ENCODE results near the gene YWHAQ.

YWHAQ gene

DNA sequence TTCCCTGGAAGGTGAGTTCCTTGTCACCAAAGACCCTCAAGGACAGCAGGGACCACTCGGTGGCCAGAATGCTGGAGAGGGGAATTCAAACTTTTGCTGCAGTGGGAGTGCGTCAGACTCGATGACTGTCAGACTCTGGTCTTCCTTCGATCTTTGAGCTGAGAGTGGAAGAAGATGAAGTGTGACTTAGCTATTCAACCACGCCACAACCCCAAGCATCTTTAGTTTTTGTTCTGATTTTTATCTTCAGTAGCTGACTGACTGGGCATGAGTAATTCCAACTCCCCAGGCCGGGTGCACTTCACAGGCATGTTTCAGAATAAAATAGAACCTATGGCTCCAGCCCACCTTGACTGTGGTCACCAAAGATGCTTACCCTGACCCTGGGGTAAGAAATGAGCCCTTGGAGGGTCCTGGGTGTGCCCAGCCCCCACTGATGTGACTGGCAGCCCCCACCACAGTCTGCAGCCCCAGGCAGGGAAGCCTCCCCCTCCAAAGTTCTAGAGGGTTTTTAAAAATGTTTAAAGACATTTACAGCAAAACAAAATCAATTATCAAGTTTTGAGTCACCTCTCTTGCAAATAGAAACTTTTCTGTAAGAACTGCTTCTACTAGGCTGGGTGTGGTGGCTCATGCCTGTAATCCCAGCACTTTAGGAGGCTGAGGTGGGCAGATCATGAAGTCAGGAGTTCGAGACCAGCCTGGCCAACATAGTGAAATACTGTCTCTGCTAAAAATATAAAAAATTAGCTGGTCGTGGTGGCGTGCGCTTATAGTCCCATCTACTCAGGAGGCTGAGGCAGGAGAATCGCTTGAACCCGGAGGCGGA lies 24.9 kb upstream of the YWHAQ start:
- peak; percentile 39 for DNase-seq (ENCODE audit: low read depth)

DNA sequence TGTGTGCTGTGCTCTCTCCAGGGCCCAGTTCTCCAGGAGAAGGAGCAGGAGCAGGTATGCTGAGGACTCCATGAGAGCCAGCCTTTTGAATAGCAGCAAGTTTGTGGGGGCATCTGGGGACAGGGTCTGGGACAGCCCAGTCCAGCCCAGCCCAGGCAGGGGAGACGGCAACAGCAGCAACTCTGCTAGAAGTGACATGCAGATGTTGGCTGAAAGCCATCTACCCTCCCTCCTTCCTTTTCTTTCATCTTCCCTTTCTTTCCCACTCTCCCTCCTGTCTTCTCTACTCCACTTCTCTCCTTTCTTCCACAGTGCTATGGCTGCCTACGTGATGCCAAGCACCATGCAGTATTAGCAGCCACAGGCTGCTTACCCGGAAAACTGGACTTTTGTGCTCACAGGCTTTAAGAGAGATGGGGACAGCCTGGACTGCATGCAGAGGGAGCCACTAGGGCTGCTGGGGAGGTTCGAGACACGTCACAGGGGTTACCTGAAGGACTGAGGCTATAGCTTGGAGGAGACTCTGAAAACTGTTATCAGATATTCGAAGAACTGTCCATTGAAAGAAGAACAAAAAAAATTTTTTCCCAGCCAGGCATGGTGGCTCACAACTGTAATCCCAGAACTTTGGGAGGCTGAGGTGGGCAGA lies 23.8 kb upstream of the YWHAQ start:
- DNase-seq (ENCODE audit: low read depth), result no peak

DNA sequence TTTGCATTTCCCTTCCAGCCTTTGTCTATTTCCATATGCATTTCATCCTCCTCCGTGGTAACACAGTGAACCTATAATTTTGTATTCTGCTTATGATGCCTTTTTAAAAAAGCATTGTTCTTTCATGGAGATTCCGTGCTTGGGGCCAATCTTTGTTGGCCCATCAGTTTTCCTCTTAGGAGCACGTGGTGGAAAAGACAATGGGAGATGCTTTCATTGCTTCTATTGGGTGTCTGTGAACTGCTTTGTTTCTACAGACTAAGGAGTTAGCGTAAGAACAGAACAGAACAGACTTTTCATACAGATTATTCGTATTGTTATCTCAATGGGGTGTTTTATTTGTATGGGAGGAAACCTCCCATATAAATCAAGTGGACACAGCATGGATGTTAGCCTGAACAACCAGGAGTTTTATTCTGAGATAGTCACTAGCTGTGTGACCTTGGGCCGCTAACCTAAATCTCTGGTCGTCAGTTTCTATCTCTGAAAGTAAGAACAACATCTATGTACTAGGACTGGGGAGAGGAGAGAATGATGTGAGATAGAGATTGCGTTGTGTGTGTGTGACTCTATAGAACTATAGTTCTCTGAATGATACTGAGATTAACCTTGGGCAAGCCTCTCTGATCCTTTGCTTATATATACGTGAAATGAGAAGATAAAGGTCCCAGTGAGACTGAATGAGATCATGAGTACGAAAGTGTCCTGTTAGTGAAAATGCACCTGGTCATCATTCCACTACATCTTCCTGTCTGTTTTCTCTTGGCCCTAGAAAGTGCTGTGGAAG lies 22.9 kb upstream of the YWHAQ start:
- DNase-seq (ENCODE audit: low read depth), result no peak

GRCh38 chr2:9652898-9653479 lies 22.2 kb upstream of the YWHAQ start:
- DNase-seq (ENCODE audit: low read depth), result no peak

DNA sequence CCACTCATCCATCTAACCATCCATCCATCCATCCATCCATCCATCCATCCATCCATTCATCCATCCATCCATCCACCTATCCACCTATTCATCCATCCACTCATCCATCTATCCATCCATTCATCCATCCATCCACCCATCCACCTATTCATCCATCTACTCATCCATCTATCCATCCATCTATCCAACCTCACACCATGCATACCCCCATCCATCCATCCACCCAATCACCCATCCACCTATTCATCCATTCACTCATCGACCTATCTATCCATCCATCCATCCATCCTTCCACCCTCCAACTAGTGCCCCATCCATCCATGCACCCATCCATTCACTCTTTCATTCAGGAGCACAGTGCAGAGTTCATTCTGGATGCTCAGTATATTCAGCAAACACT lies 21.5 kb upstream of the YWHAQ start:
- DNase-seq (ENCODE audit: low read depth), result no peak

DNA sequence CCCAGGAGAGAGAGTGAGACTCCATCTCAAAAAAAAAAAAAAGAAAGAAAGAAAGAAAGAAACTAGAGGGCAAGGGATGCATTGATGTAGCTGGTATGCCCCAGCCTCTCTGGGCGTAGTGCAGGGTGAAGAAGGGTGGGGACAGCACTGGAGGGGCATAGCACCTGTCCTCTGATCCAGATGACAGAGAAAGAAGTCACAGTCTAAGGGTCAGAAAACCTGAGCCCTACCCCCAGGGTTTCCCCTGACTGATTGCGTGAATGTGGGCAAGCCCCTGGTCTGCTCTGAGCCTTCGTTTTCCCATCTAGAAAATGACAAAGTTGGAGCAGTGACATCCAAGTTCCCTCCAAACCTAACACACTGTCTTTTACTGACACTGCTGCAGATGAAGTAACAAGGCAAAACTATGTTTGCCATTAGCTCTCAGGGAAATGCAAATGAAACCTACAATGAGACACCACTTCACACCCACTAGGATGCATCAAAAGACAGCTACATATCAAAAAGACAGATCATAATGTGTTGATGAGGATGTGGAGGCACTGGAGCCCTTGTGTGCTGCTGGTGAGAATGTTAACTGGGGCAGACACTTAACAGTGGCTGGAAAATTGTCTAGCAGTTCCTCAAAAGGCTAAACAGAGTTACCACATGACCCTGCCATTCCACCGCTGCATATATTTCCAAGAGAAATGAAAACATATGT lies 19.5 kb upstream of the YWHAQ start:
- DNase-seq (ENCODE audit: low read depth), result no peak

- no peak for DNase-seq (ENCODE audit: low read depth)
Measured at GRCh38 chr2:9649261-9649660, 18.5 kb upstream of the YWHAQ start.

DNA sequence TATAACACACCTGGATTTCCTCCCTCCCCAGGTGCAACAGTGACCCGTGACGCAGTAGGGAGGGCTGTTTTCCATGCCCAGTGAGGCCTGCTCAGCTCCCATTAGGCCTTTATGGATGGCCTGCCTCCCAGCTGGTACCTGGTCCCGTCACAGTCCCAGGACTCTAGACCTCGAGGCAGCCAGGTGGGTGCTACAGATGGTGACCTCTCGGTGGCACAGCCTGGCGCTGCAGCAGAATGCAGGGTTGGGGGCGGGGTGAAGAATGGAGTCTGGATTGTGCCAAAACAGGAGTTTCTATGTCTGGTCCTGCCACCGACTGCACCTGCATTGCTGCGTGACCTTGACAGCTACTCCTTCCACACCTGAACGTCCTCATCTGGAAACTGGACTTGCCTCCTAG lies 18.0 kb upstream of the YWHAQ start:
- DNase-seq (ENCODE audit: low read depth), result no peak

DNA sequence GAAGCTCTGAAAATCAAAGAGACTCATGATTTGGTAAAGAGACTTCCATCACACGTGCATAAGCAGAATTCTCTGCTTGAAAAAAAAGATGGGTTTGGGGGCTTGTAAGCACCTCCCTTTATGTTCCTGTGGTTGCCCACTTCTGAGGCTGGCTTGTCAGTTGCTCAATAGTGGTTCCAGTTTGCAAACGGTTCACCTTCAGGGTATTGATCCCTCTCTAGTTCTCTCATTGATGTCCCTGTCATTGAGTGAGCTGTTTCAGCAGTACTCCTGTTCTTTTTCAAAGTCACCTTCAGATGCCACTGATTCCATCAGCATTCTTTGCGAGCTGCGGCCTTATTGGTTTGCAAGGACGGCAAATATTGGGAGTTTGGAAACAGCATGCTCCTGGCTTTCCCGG lies 17.1 kb upstream of the YWHAQ start:
- DNase-seq (ENCODE audit: low read depth), result no peak

GRCh38 chr2:9646196-9647030 lies 15.6 kb upstream of the YWHAQ start:
- DNase-seq (ENCODE audit: low read depth), result no peak

DNA sequence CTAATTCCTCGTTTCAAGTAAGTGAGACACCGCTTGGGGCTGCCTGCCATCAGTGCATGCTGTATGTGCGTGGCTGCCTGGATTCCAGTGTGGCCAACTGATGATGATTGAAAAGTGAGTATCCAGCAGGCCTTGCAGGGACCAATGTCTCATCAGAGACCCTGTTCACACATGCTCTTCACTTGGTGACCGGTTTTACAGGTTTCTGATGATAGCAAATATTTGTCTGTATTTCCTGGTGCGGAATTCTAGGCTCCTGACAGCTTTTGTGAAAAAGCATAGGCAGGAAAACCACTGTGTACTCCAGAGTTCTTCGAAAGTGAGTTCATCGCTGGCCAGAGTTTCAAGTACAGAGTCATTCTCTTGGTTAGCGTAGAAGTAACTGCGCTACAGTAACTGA lies 13.8 kb upstream of the YWHAQ start:
- no peak for DNase-seq (ENCODE audit: low read depth)

- DNase-seq (ENCODE audit: low read depth), result no peak
Measured at GRCh38 chr2:9644021-9644420, 13.2 kb upstream of the YWHAQ start.

DNA sequence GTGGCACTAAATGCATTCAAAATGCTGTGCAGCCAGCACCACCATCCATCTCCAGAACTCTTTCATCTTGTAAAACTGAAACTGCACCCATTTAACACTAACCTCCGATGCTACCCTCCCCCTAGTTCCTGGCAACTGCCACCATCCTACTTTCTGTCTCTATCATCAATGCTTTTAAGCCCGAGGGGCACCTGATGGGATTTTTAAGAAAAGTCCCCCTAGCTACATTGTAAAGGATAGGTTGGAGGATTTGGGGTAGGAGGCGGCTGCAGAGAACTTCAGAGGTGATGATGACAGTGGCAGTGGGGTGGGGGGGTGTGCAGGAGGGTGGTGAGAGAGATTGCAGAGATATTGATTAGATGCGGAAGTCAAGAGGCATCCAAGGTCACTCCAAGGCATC lies 10.8 kb upstream of the YWHAQ start:
- DNase-seq (ENCODE audit: low read depth), result no peak

DNA sequence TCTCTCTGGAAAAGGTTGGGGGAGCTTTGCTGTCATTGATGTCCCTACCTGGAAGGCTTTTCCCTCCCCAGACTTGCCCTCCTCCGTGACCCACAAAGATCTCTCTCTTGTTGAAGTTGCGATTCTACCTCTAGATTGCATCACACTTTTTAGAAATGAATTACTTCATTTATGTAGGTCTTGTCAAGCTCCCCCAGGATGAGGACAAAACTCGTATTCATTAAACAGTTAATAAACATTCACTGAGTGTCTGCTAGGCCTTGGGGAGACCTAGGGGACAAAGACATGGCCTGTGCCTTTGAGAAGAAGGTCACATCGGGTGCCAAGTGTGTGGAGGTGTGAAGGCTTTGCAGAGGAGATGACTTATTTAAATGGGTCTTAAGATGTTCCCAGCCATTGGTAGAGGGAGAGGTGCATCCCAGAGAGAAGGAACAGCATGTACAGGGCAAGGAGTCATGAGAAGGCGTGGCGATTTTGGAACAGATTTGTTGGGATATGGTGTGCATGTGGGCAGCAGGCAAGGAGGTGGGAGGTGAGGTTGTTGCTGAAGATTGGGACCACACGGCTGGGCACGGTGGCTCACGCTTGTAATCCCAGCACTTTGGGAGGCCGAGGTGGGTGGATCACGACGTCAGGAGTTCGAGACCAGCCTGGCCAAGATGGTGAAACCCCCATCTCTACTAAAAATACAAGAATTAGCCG lies 9.8 kb upstream of the YWHAQ start:
- no peak for DNase-seq (ENCODE audit: low read depth)

- DNase-seq (ENCODE audit: low read depth), result no peak
Measured at GRCh38 chr2:9639740-9640343, 9.0 kb upstream of the YWHAQ start.

- no peak for DNase-seq (ENCODE audit: low read depth)
Measured at GRCh38 chr2:9639000-9639602, 8.3 kb upstream of the YWHAQ start.

GRCh38 chr2:9638532-9638931 lies 7.7 kb upstream of the YWHAQ start:
- DNase-seq (ENCODE audit: low read depth), result no peak

- no peak for DNase-seq (ENCODE audit: low read depth)
Measured at GRCh38 chr2:9637330-9637729, 6.5 kb upstream of the YWHAQ start.

GRCh38 chr2:9634133-9634532 lies 3.3 kb upstream of the YWHAQ start:
- DNase-seq (ENCODE audit: low read depth), result no peak
